Bronchial epithelial cell (primary cell): ENCODE results near the gene MBTD1. TPM values are rescaled to one million over a fixed set of nuclear protein-coding genes. Genes with fewer than 3 reads are reported as not detected.
A peak's percentile ranks its signal among the peaks of the same experiment; 100 is the strongest.
"Not testable (repeated sequence)": the region's sequence is repeated elsewhere in the genome, so short reads cannot be mapped to it uniquely, and the experiment has no call there.

Experiments
- DNase-seq: peaks from one replicate; pipeline ENCODE4 v3.0.0-alpha.2; 2010; ENCODE audit warnings: low read depth
- FAIRE-seq: peaks from 2 replicates; lab custom pipeline; 2011; peaks lifted over from hg19 to GRCh38; lab: Jason Lieb, UNC
- H3K27me3 ChIP-seq: 2 replicates; pipeline ENCODE4 v1.5.1; 2011; ENCODE audit warnings: low read length; ENCODE audit not compliant: control insufficient read depth, insufficient read depth
- H3K36me3 ChIP-seq: 2 replicates; pipeline ENCODE4 v1.5.1; 2011; ENCODE audit warnings: low read length; ENCODE audit not compliant: control insufficient read depth, insufficient read depth
- H3K4me3 ChIP-seq: 2 replicates; pipeline ENCODE4 v1.5.1; 2011; ENCODE audit warnings: mild to moderate bottlenecking, low read depth, low read length, control low read depth
- CTCF ChIP-seq: IDR thresholded peaks from 2 replicates; pipeline ENCODE4 v1.5.1; 2011; ENCODE audit warnings: mild to moderate bottlenecking, moderate library complexity, low read length, control low read depth, inconsistent platforms; ENCODE audit not compliant: insufficient read depth, severe bottlenecking
- total RNA-seq: library from RNA; depleted of rRNA; stranded (reverse); fragments of >200 nt; gene quantifications from 2 replicates; pipeline ENCODE4 v1.2.1, GENCODE V29; 2014

MBTD1 gene
- total RNA-seq, 1 donor from 2014 or later, result 10.5 TPM

- no peak for FAIRE-seq
- Histone ChIP-seq H3K36me3 (no peaks in the 10 kb centered on the region), H3K27me3 (no peaks in the 10 kb centered on the region), H3K4me3 (no peak overlapping the region)
- no peak for DNase-seq
- TF ChIP-seq CTCF, result no peak
Measured at GRCh38 chr17:51230306-51230705, 29.5 kb downstream of the MBTD1 start.

GRCh38 chr17:51229889-51230288, 30.0 kb downstream of the MBTD1 start:
- FAIRE-seq (no peak), DNase-seq (no peak)
- H3K4me3 ChIP-seq, result no peak overlapping the region
- no peak for TF ChIP-seq CTCF
- no peaks in the 10 kb centered on the region for H3K36me3 ChIP-seq
- no peaks in the 10 kb centered on the region for H3K27me3 ChIP-seq

GRCh38 chr17:51228161-51228560, 31.7 kb downstream of the MBTD1 start:
- FAIRE-seq (no peak), DNase-seq (peak; percentile 23)
- Histone ChIP-seq H3K36me3 (peaks cover 2% of the 10 kb centered on the region), H3K27me3 (no peaks in the 10 kb centered on the region), H3K4me3 (no peak overlapping the region)
- no peak for TF ChIP-seq CTCF

- not testable (repeated sequence) for FAIRE-seq, DNase-seq, H3K4me3 ChIP-seq, H3K36me3 ChIP-seq, H3K27me3 ChIP-seq
Measured at GRCh38 chr17:51225523-51225922, 34.3 kb downstream of the MBTD1 start.

- no peak for TF ChIP-seq CTCF
- DNase-seq (no peak), FAIRE-seq (no peak)
- H3K27me3 ChIP-seq, result no peaks in the 10 kb centered on the region
- no peak overlapping the region for H3K4me3 ChIP-seq
- peaks cover 2% of the 10 kb centered on the region for H3K36me3 ChIP-seq
Measured at GRCh38 chr17:51224402-51225262, 35.2 kb downstream of the MBTD1 start.

- FAIRE-seq (no peak), DNase-seq (no peak)
- no peak for TF ChIP-seq CTCF
- Histone ChIP-seq H3K36me3 (peaks cover 2% of the 10 kb centered on the region), H3K27me3 (no peaks in the 10 kb centered on the region), H3K4me3 (no peak overlapping the region)
Measured at GRCh38 chr17:51221322-51221721, 38.5 kb downstream of the MBTD1 start.
